Activated naive CD4-positive, alpha-beta T cell treated with anti-CD3 and anti-CD28 coated beads, Interleukin-2, amount 50 U/mL, for 16 hours (primary cell): Measurements from ENCODE around the gene FHL3.

Experiments used
- DNase-seq: peaks from one replicate; pipeline ENCODE4 v3.0.0-alpha.2; 2020

The FHL3 gene, protein sequence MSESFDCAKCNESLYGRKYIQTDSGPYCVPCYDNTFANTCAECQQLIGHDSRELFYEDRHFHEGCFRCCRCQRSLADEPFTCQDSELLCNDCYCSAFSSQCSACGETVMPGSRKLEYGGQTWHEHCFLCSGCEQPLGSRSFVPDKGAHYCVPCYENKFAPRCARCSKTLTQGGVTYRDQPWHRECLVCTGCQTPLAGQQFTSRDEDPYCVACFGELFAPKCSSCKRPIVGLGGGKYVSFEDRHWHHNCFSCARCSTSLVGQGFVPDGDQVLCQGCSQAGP

DNA sequence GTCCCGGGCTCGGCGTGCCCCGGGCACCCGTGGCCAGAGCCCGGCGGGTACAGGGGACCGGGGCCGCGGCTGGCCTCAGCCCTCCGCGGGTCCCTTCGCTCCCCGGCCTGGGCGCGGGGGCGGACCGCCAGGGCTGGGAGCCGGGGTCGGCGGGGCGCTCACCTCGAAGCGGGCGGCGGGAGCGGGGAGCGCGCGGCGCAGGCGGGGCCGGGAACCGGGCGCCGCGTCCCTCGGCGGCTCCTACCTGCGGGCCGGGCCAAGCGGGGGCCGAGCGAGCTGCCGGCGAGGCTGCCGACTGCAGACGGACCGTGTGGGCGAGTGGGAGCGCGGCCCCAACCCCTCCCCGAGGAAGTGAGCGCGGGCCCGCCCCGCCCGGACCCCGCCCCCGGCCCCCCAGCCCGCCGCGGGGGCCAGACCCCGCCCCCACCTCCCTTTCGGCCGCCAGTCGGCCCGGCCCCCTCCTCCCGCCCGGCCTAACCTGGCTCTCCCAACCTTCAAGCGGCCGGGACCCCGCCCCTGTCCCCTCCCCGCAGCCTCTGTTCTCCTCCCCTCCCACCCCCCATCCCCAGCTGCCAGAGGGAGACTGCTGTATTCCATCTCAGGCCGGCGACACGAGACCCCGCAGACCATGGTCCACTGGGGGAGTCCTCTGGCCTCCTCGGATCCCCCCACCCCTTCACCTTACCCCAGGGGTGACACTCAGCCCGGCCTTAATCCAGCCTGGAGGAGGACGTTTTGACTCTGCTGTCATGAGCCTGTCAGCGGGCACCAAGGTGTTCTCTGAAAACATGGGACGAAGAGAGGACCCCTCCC is at the start of gene FHL3:
FHL3 (minus strand) TSS at position 320 of the 813 bp plus-strand sequence. CDS start 6,102 bp downstream, outside the sequence.
- peak; percentile 56 for DNase-seq

DNA sequence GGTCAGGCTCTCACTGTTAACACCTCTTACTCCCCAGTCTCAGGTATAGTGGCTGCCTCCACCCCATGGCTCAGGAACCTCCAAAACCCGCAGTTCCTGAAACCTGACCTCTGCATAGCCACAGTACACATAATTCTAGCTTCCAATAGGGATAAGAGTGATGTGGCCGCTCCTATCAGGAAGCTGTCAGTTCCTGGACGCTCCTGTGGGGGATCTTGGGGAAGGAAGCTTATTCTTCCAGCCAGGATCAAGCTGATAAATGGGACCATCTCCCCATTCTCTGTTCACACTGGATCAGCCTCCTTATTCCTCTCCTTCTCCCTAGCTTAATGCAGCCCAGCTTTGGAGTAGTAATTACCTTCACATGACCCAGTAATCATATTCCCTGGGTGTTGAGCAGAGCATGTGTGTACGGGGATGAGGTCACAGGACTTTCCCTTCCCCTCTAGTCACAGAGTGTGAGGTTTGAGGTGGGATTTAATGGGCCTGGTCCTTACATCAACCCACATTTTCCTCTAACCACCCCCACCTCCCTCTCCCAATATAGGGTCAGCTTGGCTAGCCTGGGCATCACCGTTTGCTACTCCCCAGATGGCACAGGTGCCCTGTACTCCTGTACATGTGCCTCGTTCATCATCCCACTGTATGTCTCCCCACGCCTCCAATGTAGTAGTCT is 48.2 kb upstream of the FHL3 start:
- no peak for DNase-seq

DNA sequence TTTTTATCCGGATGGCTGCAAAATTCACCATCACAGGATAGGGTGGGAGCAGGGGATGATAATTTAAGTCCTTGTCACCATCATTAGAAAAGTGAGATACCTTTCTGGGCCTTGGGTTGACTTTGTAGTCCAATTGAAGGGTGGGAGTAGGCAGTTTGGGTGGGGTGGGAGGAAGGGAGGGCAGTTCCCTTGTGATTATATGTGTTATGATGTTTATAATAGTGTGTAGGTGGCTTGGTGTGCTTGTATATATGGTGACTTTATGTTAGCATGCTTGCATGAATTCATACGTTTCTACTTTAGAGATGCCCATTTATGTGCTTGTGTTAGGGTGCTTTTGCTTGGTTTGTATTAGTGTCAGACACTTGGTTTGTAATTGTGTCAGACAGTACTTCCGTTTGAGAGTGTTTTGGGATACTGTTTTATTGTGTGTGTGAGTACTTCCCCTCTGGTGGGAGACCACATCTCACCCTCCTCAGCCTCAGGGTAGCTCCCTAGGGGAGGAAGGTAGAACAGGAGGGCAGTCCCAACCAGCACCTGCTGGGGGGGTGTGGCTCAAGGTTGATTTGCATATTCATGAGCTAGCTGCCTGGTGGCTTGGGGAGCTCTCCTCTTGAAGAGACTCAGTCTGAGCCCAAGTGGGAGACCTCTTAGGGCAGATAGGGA is 47.6 kb upstream of the FHL3 start:
- DNase-seq = no peak

DNA sequence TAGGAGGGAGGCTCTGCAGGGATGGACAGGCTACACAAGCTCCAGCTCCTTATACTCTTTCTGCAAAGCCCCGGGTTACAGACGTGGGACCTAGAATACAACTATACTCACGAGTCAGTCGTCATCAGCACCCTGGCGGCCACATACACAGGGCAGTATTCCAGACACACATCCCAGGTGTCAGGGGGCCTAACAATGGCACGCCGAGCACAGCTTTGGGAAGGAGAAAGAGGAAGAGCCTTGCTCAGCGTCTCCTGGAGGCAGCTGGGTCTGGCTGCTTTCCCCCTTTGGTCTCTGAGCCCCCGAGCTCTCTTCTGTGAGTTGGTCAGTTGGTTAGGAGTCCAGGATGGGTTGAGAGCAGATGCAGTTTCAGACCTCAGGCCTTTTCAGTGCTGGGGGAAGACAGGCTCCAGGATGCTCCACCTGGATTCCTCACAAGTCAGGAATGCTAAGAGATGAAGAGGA is 45.8 kb upstream of the FHL3 start:
- no peak for DNase-seq

DNA sequence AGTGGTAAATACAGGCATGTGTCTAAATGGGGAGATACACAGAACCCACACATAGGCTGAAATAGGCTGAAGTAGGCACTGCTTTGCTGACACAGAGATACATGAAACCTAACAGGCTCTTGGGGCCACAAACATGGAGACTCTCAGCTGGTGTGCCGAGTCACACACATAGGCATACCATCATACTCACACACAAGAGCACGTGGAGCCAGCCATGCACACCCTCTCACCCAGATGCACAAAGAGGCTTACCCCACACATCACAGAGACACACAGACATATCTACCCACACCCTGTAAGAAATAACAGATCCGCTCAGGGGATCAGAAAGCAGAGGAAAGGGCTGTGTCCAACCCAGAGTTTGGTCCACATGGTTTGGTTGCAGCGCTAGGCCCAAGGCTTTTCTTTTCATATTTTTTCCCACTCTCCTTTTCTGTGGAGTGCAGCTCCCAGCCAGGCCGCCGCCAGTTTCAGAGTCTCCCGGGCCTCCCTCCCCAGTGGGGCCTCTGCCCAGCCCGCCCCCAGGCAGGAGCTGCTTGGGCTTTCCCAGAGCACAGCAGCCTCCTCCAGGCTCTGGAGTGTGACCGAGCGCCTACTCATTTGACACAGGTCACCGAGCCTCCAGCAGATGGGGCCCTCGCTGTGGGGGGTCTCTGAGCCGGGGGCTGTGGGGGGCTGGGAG is 45.2 kb upstream of the FHL3 start:
- no peak for DNase-seq

DNA sequence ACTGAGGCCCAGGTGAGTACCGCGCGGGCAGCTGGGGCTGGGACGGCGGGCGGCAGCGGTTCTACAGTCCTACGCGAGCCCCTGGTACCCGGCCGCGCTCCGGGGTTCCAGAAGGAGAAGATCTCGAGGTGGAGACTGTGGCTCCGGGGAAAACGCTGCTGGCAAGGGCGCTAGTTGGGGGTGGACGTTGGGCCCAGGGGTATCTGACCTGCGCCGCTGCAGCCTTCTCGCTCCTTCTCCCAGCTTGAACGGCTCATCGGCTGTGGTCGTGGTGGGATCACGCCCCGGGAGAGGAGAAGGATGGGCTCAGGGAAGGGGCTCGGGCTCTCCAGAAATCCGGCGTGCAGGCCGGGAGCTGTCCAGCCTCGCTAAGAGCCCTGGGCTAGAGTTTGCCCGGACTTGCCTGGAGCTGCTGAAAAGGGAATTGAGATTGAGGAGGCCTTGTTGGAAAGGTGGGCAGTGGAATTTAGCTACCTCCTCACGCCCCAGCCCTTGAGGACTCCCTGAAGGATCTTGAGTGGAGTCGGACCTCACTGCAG is 42.4 kb upstream of the FHL3 start:
- DNase-seq = no peak

DNA sequence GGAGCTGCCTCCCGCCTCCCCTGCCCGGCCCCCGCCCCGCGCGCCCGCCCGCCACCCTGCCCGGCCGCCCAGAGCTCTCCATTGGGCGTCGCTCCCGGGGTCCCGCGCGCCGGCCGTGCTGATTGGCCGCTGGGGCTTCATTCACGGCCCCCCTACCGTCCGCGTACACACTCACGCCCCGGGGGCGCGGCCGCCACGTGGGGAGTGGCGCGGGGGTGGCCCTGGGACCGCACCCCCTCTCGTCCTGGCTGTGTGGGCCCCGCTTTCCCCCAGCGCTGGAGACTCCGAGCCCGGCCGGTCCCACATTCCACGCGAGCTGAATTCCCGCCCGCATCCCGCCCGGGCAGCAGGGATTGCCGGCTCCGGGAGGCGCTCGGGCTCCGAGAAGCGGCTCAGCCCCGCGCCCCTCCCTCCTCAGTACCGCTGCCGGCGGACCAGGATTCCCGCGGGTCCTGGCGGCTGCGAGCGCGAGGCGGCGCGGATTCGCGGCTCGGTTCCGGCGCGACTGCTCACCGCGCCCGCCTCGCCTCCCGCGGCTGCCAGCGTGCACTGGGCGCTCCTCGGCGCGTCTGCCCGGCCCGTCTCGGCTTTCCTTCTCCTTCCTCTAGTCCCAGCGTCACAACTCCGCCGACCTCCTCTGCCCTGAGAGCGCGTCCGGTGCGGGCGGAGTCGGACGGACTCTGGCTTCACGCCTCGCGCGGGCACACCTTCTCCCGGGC is 41.7 kb upstream of the FHL3 start:
- peak; percentile 83 for DNase-seq

DNA sequence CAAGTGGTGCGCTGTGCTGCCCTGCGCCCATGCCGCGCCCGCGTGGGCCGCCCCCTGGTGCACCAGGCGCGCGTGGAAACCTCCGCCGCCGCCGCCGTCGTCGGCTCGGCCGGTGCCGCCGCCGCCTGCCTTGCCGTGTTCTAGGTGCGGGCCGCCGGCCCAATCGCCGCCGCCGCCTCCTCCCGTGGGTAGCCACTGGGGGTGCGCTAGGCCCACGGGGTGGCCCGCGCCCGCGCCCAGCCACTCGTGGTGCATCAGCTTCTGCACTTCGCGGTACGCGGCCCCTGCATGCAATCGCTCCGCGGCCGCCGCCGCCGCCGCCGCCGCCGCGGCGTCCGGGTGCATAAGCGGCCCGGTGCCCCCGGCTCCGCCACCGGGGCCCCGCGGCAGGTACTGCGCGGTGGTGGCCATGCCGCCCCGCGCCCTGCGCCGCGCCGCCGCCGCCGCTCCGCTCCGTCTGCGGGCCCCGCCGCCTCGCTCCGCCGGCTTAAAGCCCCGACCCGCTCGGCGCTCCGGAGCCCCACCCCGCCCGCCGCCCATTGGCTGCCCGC is 41.1 kb upstream of the FHL3 start, which contains the start of gene POU3F1:
POU3F1 (minus strand) TSS at position 461 of the 551 bp plus-strand sequence; CDS start at position 411, 50 bp downstream.
- DNase-seq = no peak

DNA sequence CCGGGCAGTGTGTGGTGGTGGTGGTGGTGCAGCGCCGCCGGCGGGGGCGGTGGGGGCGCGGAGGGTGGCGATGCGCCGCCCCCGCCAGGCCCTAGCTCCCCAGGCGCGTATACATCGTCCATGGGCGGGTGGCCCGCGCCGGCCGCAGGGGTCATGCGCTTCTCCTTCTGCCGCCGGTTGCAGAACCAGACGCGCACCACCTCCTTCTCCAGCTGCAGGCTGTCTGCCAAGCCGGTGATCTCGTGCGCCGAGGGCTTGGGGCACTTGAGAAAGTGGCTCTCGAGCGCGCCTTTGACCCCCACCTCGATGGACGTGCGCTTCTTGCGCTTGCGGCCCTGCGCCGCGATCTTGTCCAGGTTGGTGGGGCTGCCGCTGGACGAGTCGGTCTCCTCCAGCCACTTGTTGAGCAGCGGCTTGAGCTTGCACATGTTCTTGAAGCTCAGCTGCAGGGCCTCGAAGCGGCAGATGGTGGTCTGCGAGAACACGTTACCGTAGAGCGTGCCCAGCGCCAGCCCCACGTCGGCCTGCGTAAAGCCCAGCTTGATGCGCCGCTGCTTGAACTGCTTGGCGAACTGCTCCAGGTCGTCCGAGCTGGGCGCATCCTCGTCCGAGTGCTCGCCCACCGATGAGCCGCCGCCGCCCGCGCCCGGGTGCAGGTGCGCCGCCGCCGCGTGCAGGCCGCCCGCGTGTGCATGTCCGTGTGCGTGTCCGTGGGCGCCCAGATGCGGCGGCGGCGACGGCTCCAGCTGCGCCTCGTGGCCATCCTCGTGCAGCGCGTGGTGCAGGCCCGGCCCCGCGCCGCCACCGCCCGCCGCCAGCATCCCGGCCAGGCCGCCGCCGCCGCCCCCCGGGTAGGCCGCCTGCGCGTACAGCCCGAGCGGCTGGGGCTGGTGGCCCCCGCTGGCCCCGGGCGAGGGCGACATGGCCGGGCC is 40.4 kb upstream of the FHL3 start:
- DNase-seq = peak; percentile 28

DNA sequence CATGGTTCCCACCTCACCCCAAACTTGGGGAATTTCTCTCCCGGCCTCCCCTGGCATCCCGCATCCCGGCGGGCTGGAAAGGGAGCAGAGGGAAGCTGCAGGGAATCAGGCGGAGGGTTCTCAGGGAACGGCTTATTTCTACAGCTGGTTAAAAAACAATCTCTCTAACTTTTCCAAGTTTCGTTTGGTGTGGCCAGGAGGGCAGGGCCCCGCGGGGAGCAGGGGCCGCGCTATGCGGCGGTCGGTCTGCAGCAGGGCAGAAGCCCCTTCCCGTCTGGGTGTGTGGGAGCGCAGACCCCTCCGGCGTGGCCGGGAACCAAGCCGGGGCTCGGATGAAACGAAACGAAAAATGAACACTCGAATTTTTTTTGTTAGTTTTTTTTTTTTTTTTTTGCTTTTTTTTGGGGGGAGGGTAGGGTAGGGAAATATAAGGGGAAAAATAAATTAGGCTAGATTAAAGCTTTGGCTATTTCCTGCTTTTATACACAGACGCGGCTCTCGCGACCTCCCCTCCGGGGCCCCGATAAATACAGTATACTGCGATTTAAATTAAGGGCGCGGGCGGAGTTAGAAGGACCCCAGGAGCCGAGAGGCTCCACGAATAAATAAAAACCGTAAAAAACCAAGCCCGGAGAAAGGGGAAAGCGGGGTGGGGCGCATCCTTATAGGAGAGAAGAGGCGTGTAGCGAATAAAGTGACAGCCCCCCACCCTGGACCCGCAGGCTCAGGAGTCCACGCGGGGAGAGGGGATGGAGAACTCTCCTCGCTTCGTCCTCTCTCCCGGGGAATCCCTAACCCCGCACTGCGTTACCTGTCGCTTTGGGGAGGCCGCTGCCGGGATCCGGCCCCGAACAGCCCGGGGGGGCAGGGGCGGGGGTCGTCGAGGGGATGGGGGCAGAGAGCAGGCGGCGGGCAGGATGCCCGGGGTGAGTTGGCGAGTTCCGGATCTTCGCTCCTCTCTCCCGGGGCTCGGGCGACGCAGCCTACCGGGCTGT is 39.2 kb upstream of the FHL3 start:
- DNase-seq = no peak

DNA sequence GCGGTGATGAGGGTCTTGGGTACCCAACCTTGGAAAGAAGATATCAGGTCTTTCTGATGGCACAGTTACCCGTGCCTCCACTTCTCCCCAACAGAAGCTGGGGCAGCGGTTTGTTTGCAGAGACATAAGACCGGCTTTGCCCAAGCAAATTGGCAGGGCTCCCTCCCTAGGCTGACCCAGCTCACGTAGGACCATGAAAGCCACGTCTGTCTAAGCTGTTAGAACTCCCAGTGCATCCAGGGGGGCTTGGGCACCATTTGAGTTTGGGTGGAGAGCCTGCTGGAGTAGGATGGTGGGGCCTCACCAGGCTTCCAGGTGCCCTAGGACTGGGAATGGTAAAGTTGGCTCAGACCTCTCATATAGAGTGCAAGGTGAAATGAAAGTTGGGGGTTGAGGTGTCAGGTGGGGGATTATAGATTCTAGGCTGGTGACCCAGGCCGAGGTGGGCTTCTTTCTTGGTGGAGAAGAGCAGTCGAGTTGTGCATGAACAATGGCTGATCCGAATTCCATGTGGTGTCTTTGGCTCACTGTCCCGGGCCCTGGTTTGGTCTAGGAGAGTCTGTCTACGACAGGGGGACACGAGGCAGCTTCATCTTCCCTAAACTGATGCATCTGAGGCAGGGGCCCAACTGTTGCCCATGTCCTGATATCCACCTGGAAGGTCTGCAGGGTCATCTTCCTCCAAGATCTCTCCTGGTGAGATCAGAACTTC is 37.9 kb upstream of the FHL3 start:
- no peak for DNase-seq

DNA sequence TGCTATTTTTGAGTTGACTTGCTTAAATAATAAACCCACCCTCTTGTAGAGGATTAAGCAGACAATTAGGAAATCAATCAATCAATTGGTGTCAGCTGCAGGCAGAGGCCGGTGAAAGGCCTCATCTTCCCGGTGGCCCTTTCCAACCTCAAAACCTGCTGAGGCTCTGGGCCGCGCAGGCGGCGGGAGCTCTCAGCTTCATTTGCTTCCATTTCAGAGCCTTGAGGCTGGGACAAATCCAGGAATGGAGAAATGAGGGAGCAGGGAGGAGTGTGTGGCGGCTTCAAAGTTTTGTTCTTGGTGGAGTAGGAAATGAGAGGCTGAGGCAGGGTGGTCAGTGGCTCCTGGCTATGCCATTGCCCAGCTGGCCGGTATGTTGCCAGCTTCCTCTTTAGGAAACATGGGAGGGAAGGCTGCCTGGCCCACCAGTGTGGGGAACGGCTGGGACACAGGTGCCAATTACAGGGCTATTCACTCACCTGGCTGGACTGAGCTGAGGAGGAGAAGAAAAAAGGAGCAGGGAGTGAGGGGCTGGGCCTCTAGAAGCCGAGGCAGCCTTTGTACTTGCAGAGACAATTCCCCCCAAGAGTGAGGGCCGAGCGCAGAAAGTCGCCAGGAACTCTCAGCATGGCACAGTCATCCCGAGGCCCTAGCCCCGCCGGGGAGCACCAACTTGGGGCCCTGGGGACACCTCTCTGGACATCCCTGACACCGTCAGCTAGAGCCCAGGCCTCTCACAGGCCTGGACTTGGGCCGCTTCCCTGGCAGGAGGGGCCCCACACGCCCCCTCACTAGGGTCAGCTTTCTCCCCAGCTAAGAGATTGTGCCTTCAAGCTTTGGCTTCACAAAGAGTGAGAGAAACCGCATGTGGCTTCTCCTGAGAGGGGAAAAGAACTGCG is 36.9 kb upstream of the FHL3 start:
- DNase-seq = no peak

DNA sequence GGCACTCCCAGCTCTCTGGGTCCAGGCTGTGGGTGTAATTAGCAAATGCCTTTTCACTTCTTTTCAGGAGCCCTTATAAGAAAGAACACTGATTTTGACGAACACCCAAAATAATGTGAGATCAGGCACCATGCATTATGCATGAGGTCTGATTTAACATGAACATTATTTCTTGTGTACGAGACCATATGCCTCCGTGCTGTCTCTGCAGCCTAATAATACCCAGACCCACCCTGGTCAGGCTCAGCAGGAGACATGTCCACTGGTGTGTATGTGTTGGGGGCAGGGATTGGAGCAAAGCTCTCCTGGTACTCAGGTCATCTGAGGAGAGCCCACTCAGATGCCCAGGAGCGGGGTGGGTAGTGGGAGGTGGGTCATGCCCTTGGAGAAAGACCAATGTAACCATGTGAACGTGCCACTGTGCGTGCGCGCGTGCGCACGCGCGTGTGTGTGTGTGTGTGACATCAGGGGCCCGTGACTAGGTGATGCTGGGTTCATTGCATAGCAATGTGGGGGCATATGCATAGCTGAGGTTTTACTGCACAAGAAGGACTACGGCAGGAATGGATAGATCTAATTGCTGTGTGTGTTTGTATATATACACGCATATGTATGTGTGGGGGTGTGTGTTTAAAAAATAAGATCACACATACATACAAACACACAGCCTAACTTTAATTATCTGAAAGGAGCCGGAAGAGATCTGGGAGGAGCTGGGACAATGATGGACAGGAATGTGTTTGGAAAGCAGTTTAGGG is 34.2 kb upstream of the FHL3 start:
- DNase-seq = no peak

DNA sequence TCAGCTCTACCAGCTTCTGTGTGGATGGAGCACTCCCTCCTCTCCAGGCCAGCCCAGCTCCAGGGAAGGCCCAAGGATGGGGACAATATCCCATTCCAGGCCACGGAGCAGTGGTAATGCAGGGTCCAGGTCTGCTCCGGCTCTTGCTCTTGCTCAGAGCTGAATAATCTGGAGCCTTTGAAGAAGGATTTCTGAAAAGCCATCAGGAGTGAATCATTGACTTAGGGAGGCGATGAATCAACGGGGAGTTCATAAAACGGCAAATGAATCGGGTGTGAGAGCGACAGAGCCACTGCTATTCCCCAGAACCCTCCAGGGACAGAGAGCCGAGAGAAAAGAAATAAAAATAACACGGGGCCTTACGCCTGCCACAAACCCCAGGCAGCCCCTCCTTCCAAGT is 33.5 kb upstream of the FHL3 start:
- DNase-seq = no peak

DNA sequence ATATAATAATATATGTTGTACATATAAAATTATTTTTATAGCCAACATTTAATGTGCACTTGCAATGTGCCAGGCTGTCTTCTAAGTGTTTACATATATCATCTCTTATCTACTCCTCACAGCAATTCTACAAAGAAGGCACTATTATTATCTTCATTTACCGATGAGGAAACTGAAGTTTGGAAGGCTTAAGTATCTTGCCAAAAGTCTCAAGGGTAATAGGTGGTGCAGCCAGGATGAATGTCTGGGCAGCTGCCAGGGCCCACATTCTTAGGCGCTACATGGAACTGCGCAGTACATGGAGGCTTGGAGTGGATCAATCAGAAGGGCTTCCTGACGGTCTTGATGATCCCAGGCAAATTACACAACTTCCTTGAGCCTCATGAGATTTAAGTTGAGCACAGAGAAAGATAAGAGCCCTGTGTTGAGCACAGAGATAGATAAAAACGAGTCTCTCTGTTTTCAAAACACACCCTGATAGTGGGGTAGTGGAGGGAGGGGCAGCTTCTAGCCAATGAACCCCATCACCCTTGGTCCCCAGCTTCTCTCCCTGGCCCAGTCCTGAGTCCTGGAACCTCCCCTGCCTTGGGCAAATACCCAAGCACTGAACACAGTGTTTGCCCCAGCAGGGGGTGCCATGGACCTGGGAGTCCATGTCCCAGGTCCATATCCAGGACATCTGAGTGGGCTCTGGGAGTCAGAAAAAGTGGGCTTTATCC is 32.1 kb upstream of the FHL3 start:
- DNase-seq = no peak
